Cardiac muscle cell (in vitro differentiated cells and primary cell): ENCODE data around the gene MMP2. TPM values are rescaled to one million over a fixed set of nuclear protein-coding genes. Genes with fewer than 3 reads are reported as not detected.

Experiments used
- DNase-seq, 2 donors: peaks; one replicate each; pipeline versions ENCODE4 v3.0.0 to v3.0.0-alpha.2; 2010 to 2017; ENCODE audit warnings: low read depth in 1 of 2, low spot score in 1 of 2
- H3K27ac ChIP-seq: fragments of 200-600 bp; sonication (generic); 2 replicates; pipeline ENCODE4 v1.5.1; 2016
- H3K27me3 ChIP-seq: fragments of 200-600 bp; sonication (generic); 2 replicates; pipeline ENCODE4 v1.6.0; 2016; ENCODE audit warnings: control low read depth
- H3K36me3 ChIP-seq: fragments of 200-600 bp; sonication (generic); 2 replicates; pipeline ENCODE4 v1.5.1; 2016; ENCODE audit warnings: control low read depth
- H3K4me1 ChIP-seq: fragments of 200-600 bp; sonication (generic); 2 replicates; pipeline ENCODE4 v1.8.1; 2017; ENCODE audit warnings: low read depth, mild to moderate bottlenecking, mixed run types
- H3K4me3 ChIP-seq: fragments of 200-600 bp; sonication (generic); 2 replicates; pipeline ENCODE4 v1.5.1; 2016; ENCODE audit warnings: mild to moderate bottlenecking
- H3K9me3 ChIP-seq: fragments of 200-600 bp; sonication (generic); 2 replicates; pipeline ENCODE4 v1.5.1; 2017; ENCODE audit warnings: low read depth, mild to moderate bottlenecking, control low read depth
- polyA plus RNA-seq: library from polyadenylated mRNA; unstranded; fragments of >200 nt; fragmentation: Nextera tagmentation; extraction: Ambion mirVana; gene quantifications from 2 replicates; pipeline ENCODE4 v1.2.1, GENCODE V29; 2016
- total RNA-seq: library from RNA; depleted of rRNA; stranded (reverse); fragments of >200 nt; gene quantifications from 2 replicates; pipeline ENCODE4 v1.2.3, GENCODE V29; 2016
- TF ChIP-seq, protein P1 (sequence below): IDR thresholded peaks from 2 replicates; pipeline ENCODE4 v1.5.1; 2012; ENCODE audit warnings: low read depth, mild to moderate bottlenecking, low read length

MMP2 gene
- total RNA-seq (37.5 and 44.3 TPM in 2 replicates), polyA plus RNA-seq (39.9 and 55.2 TPM in 2 replicates)

DNA sequence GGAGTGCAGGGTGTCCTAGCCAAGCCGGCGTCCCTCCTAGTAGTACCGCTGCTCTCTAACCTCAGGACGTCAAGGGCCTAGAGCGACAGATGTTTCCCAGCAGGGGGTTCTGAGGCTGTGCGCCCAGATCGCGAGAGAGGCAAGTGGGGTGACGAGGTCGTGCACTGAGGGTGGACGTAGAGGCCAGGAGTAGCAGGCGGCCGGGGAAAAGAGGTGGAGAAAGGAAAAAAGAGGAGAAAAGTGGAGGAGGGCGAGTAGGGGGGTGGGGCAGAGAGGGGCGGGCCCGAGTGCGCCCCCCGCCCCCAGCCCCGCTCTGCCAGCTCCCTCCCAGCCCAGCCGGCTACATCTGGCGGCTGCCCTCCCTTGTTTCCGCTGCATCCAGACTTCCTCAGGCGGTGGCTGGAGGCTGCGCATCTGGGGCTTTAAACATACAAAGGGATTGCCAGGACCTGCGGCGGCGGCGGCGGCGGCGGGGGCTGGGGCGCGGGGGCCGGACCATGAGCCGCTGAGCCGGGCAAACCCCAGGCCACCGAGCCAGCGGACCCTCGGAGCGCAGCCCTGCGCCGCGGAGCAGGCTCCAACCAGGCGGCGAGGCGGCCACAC lies at the start of gene MMP2:
TSS of gene MMP2 (plus strand) at position 372 of the 603 bp plus-strand sequence. CDS start 282 bp downstream, outside the sequence.
- Histone ChIP-seq H3K4me3 (peak within 1 kb of the TSS; percentile 41), H3K27ac (no peak within 1 kb of the TSS), H3K36me3 (no peaks in the 10 kb centered on the region), H3K9me3 (no peaks in the 10 kb centered on the region), H3K4me1 (peaks cover 6% of the 10 kb centered on the region), H3K27me3 (peaks cover 44% of the 10 kb centered on the region)
- peak; percentile 62 to 91 for DNase-seq
- TF ChIP-seq, protein P1, sequence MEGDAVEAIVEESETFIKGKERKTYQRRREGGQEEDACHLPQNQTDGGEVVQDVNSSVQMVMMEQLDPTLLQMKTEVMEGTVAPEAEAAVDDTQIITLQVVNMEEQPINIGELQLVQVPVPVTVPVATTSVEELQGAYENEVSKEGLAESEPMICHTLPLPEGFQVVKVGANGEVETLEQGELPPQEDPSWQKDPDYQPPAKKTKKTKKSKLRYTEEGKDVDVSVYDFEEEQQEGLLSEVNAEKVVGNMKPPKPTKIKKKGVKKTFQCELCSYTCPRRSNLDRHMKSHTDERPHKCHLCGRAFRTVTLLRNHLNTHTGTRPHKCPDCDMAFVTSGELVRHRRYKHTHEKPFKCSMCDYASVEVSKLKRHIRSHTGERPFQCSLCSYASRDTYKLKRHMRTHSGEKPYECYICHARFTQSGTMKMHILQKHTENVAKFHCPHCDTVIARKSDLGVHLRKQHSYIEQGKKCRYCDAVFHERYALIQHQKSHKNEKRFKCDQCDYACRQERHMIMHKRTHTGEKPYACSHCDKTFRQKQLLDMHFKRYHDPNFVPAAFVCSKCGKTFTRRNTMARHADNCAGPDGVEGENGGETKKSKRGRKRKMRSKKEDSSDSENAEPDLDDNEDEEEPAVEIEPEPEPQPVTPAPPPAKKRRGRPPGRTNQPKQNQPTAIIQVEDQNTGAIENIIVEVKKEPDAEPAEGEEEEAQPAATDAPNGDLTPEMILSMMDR, result no peak

DNA sequence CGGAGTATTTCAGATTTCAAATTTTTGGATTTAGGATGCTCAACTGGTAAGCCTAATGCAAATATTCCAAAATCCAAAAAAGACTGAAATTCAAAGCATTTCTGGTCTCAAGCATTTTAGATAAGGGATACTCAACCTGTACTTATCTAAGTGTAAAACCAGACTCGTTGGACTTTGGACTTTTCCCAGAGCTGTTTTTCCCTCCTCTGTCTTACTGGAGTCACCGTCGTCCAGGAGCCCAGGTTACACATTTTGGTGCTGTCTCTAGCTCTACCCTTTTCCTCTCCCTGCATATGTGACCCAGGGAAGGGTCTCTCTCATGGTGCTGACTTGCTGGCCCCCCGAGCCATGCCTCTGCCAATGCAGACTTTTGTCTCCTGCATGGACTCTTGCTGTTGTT lies 46.0 kb upstream of the MMP2 start:
- Histone ChIP-seq H3K27me3 (peaks cover 3% of the 10 kb centered on the region), H3K4me1 (no peaks in the 10 kb centered on the region), H3K27ac (no peak overlapping the region), H3K4me3 (no peak overlapping the region), H3K36me3 (no peaks in the 10 kb centered on the region), H3K9me3 (no peaks in the 10 kb centered on the region)
- TF ChIP-seq, protein P1, result no peak
- no peak for DNase-seq

DNA sequence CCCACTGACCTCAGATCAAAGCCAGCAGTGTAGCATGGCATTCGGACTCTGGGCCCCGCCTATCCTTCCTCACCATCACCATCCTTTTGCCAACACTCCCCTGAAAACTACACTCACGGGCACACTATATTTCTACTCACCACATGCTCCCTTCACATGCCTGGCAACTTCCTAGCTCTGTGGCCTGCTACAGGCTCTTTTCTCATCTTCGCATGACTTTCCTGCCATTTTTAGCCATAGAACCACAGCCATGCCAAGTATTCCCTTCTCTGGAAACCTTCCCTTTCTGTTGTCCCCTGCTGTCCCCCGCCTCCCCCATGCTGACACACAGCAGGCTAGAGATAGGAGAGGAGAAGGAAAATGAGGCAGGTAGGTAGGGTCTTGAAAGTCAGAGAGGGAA lies 45.5 kb upstream of the MMP2 start:
- Histone ChIP-seq H3K4me3 (no peak overlapping the region), H3K27me3 (peaks cover 3% of the 10 kb centered on the region), H3K4me1 (no peaks in the 10 kb centered on the region), H3K9me3 (no peaks in the 10 kb centered on the region), H3K36me3 (no peaks in the 10 kb centered on the region), H3K27ac (no peak overlapping the region)
- TF ChIP-seq, protein P1, result no peak
- DNase-seq, result no peak

DNA sequence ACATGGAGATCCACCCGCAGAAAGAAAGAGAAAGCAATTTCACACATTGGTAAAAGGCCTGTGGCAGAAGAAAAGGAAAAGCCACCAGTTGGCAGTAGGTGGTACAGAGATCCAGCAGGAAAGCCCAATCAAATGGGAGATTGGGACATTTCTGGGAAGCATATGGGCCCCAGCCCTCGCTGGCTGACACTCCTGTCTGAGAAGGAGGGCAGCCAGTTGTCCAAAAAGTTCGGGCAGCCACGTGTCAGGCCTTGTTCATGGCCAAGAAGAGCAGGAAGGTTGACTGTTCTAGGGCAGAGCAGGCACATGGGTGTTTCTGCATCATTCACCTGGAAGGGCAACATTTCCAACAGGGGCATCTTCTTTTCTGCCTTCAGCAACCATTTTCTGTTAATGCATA lies 45.0 kb upstream of the MMP2 start:
- Histone ChIP-seq H3K27ac (no peak overlapping the region), H3K36me3 (no peaks in the 10 kb centered on the region), H3K4me1 (no peaks in the 10 kb centered on the region), H3K4me3 (no peak overlapping the region), H3K27me3 (peaks cover 3% of the 10 kb centered on the region), H3K9me3 (no peaks in the 10 kb centered on the region)
- DNase-seq, result no peak
- TF ChIP-seq, protein P1, result no peak

DNA sequence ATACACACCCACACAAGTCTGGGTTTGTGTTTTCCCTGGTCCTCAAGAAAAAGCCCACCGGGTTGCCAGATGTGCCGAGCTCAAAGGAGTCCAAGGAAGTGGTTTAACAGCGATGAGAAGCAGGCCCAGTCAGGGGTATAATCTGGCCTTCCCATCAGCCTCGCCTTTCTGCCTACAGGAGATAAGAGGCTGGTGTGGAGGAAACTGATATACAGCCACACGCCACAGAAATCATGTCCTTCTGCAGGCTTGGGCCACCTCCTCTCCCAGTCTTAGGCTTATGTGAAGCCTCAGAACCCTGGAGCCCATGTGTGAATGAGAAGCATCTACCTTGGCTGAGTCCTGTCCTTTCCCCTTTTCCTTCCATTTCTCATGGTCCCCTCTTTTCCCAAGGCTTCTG lies 43.6 kb upstream of the MMP2 start:
- Histone ChIP-seq H3K27me3 (no peaks in the 10 kb centered on the region), H3K36me3 (no peaks in the 10 kb centered on the region), H3K9me3 (no peaks in the 10 kb centered on the region), H3K27ac (no peak overlapping the region), H3K4me3 (no peak overlapping the region), H3K4me1 (no peaks in the 10 kb centered on the region)
- DNase-seq, result no peak
- TF ChIP-seq, protein P1, result no peak
